ENCODE results near the gene FAM236D.
"Not testable (repeated sequence)": the region's sequence is repeated elsewhere in the genome, so short reads cannot be mapped to it uniquely, and the experiment has no call there.

Gene FAM236D

DNA sequence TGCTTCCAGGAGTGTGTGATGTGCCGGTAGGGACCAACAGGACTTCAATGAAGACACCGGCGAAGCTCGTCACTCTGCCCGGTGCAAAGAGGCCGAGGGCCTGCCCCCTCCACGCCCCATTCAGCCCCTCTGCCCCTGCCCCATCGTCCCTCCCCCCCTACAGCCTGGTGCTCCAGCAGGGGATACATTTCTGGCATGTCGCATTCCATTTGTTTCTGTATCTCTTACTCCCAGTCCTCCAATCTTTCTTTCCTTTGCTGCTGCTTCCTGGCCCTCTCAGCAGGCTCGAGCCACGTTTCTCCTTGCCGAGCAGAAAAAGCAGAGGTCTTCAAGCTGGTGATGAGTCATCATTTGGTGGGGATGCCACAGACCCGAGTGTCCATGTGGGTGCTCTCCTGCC lies at the start of gene FAM236D:
FAM236D (minus strand) TSS at position 101 of the 400 bp plus-strand sequence; CDS start at position 1, 100 bp downstream.
- H3K4me3 ChIP-seq (ENCODE audit: low read length); DNase-seq (ENCODE audit: low read depth): not testable (repeated sequence)

DNA sequence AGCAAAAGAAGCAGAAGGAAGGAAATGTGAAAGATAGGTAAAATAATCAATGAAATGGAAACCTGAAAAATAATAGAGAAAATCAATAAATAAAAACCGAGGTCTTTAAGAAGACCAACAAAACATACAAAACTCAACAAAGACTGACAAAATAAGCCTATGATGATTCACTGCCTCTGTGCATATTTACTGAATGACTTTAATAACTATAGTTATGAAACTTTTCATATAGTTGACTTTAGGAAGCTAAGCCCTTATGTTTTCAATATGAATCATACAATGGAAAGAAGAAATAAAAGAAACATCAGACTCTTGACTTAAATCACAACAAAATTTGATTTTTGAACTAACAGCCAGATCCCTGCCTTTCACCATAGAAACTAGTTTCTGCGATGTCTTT lies 29.5 kb upstream of the FAM236D start:
- DNase-seq (ENCODE audit: low read depth); H3K4me3 ChIP-seq (ENCODE audit: low read length): not testable (repeated sequence)

GRCh38 chrX:72830701-72831100 lies 22.7 kb upstream of the FAM236D start:
- not testable (repeated sequence) for H3K4me3 ChIP-seq (ENCODE audit: low read length); DNase-seq (ENCODE audit: low read depth)

- not testable (repeated sequence) for H3K4me3 ChIP-seq (ENCODE audit: low read length); DNase-seq (ENCODE audit: low read depth)
Observed at GRCh38 chrX:72790390-72790789, 17.6 kb downstream of the FAM236D start.

GRCh38 chrX:72788142-72788541 lies 19.9 kb downstream of the FAM236D start:
- not testable (repeated sequence) for DNase-seq (ENCODE audit: low read depth); H3K4me3 ChIP-seq (ENCODE audit: low read length)

GRCh38 chrX:72783964-72784363 lies 24.0 kb downstream of the FAM236D start:
- not testable (repeated sequence) for H3K4me3 ChIP-seq (ENCODE audit: low read length)

DNA sequence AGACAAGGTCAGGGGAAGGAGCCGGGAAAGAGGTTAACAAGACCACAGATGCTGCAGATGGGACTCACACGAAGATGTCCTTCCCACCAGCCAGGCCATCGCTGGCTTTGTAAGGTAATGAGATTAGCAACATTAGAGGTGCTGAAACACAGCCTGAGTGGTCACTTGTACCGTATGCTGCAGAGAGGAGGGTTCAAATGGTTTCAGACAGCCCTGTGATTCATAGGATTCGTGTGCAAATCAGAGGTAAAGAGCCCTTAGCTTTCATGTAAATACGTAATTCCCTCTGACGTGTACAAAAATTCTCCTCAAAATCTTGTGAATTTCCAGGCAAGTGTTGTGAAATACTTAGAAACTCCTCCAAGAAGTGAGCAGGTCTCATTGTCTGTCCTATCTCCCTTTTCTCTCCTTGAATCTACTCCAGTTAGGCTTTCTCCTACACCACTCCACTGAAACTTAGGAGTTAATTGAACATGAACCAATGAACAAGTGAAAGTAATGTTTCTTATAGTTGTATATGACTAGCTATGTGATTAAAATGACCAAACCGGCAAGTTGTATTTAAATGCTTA lies 24.6 kb downstream of the FAM236D start:
- not testable (repeated sequence) for DNase-seq (ENCODE audit: low read depth)

More at GRCh38 chrX:72783964-72784363, 24.0 kb downstream of the FAM236D start:
- not testable (repeated sequence) for DNase-seq (ENCODE audit: low read depth)

GRCh38 chrX:72782560-72782959 lies 25.4 kb downstream of the FAM236D start, which contains the start of gene FAM236B:
Gene FAM236B (minus strand): TSS chrX:72782660. CDS start chrX:72782560, 100 bp downstream.
- not testable (repeated sequence) for DNase-seq (ENCODE audit: low read depth)

More for the DNA sequence above, 24.6 kb downstream of the FAM236D start:
- H3K4me3 ChIP-seq (ENCODE audit: low read length): not testable (repeated sequence)

DNA sequence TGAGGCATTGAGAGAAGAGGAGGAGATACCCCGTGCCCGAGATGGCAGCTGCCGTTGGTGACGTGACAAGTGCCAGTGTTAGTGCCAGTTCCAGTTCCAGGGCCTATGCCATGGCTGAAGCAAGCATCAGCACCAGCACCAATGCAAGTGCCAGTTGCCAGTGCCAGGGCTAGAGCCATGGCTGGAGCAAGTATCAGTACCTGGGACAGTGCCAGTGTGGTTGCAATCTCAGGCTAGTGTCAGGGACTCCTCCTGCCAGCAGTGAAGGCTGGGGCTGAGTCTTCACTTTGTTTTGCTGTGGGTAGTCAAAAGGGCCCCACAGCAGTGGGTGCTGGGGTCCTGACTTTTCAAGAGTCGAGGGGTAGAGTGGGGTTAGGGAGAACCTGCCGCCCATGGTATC lies 29.9 kb downstream of the FAM236D start:
- not testable (repeated sequence) for DNase-seq (ENCODE audit: low read depth)

More at GRCh38 chrX:72782560-72782959, 25.4 kb downstream of the FAM236D start, which contains the start of gene FAM236B:
- H3K4me3 ChIP-seq (ENCODE audit: low read length): not testable (repeated sequence)

DNA sequence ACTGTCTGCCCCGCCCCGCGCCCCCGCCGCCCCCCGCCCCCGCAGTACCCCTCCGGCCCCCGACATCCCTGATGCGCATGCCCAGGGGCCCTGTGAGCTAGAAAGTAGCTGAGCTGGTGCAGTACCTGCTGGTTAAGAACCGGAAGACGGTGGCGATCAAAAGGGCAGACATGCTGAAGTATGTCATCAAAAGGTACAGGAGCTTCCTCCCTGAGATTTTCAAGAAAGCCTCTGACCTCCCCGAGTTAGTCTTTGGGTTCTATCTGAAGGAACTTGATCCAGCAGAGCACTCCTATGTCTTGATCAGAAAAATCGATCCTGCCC lies 30.6 kb downstream of the FAM236D start:
- not testable (repeated sequence) for H3K4me3 ChIP-seq (ENCODE audit: low read length); DNase-seq (ENCODE audit: low read depth)

More for the DNA sequence above, 29.9 kb downstream of the FAM236D start:
- H3K4me3 ChIP-seq (ENCODE audit: low read length): not testable (repeated sequence)

GRCh38 chrX:72776653-72777466 lies 31.1 kb downstream of the FAM236D start, which contains the start of gene DMRTC1B:
Gene DMRTC1B (plus strand): TSS chrX:72776890. CDS start chrX:72845136, 68,246 bp downstream.
- not testable (repeated sequence) for DNase-seq (ENCODE audit: low read depth); H3K4me3 ChIP-seq (ENCODE audit: low read length)

DNA sequence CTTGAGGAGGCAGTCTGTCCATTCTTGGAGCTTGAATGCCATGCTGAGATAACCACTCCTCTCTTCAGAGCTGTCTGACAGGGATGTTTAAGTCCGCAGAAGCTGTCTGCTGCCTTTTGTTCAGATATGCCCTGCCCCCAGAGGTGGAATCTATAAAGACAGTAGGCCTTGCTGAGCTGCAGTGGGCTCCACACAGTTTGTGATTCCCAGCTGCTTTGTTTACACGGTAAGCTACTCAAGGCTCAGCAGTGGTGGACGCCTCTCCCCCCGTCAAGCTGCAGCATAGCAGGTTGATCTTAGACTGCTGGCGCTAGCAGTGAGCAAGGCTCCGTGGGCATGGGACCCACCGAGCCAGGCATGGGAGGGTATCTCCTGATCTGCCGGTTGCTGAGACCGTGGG lies 47.6 kb downstream of the FAM236D start:
- DNase-seq (ENCODE audit: low read depth); H3K4me3 ChIP-seq (ENCODE audit: low read length): not testable (repeated sequence)

Data from retinal pigment epithelial cell (primary cell).